DND-41 (cell line): ENCODE data around the gene ACADVL.

Experiments used
- ATAC-seq: fragments of 200-7000 bp; cut with Tn5 transposase; 3 replicates; pipeline ENCODE4 v1.9.1; 2021; ENCODE audit warnings: low read depth; ENCODE audit not compliant: insufficient read depth
- DNase-seq: peaks from one replicate; pipeline ENCODE4 v3.0.0-alpha.2; 2020
- H2AFZ ChIP-seq: 2 replicates; pipeline ENCODE4 v1.6.0; 2012; ENCODE audit warnings: low read depth, low read length
- H3K27ac ChIP-seq: 2 replicates; pipeline ENCODE4 v1.5.1; 2012; ENCODE audit warnings: low read length, inconsistent platforms
- H3K27me3 ChIP-seq: fragments of 200-600 bp; sonication (generic); 2 replicates; pipeline ENCODE4 v1.6.0; 2012; ENCODE audit warnings: low read length, mild to moderate bottlenecking, inconsistent platforms; ENCODE audit not compliant: insufficient read depth, poor library complexity
- H3K36me3 ChIP-seq: 2 replicates; pipeline ENCODE4 v1.5.1; 2012; ENCODE audit warnings: low read length, inconsistent platforms; ENCODE audit not compliant: insufficient read depth
- H3K4me1 ChIP-seq: 2 replicates; pipeline ENCODE4 v1.5.1; 2012; ENCODE audit warnings: mild to moderate bottlenecking, low read length; ENCODE audit not compliant: insufficient read depth
- H3K4me2 ChIP-seq: 2 replicates; pipeline ENCODE4 v1.6.0; 2012; ENCODE audit warnings: mild to moderate bottlenecking, moderate library complexity, low read length, inconsistent platforms; ENCODE audit not compliant: insufficient read depth
- H3K4me3 ChIP-seq, 2 experiments: fragments of 200-600 bp in 1 of 2; shearing (Covaris generic) in 1 of 2; 2 replicates each; pipeline ENCODE4 v1.5.1; 2012 to 2016; ENCODE audit warnings: inconsistent platforms in 2 of 2, low read length in 2 of 2, mild to moderate bottlenecking in 2 of 2, low read depth in 1 of 2, moderate library complexity in 1 of 2
- H3K79me2 ChIP-seq: 2 replicates; pipeline ENCODE4 v1.6.0; 2012; ENCODE audit warnings: low read length, inconsistent platforms; ENCODE audit not compliant: insufficient read depth
- H3K9ac ChIP-seq: 2 replicates; pipeline ENCODE4 v1.6.0; 2012; ENCODE audit warnings: low read depth, mild to moderate bottlenecking, inconsistent platforms, low read length, moderate library complexity
- H3K9me3 ChIP-seq: 2 replicates; pipeline ENCODE4 v1.5.1; 2012; ENCODE audit warnings: low read length, moderate library complexity, mild to moderate bottlenecking, inconsistent platforms; ENCODE audit not compliant: insufficient read depth, severe bottlenecking
- H4K20me1 ChIP-seq: 2 replicates; pipeline ENCODE4 v1.6.0; 2012; ENCODE audit warnings: low read length; ENCODE audit not compliant: insufficient read depth
- CTCF ChIP-seq: IDR thresholded peaks from 2 replicates; pipeline ENCODE4 v1.5.1; 2012; ENCODE audit warnings: borderline replicate concordance, low read length, moderate library complexity, mild to moderate bottlenecking; ENCODE audit not compliant: poor library complexity, severe bottlenecking; ENCODE audit errors: extremely low read depth
- EZH2 ChIP-seq: IDR thresholded peaks from 3 replicates; pipeline ENCODE4 v1.6.1; 2012; ENCODE audit warnings: borderline replicate concordance, low read depth, mild to moderate bottlenecking, moderate library complexity, low read length, inconsistent platforms; ENCODE audit not compliant: severe bottlenecking

Gene ACADVL

DNA sequence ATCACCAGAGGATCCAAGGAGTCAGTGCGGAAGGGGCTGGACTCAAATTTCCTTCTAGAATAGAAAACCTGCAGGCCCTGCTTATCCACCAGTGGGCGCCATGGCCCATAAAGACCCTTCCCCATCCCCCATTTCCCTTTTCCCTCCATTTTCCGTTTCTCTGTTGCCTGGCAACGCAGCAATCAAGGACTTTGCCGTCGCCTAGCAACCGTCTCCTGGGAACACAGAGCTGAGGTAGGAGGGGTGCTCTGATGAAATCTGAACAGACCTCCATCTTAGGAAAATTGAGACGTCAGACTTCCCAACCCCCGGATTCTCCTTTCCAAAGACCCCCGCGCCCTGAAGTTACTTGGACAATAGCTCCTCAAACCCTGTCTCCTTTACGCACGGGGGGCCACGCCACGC lies 5.8 kb upstream of the ACADVL start:
- H3K9ac ChIP-seq, result peak overlapping the region; percentile 45
- peak overlapping the region in 1 of 2 experiments; percentile 56; a peak in 3 of 4 replicates for H3K4me3 ChIP-seq
- peaks cover 21% of the 10 kb centered on the region for H3K79me2 ChIP-seq
- H3K4me1 ChIP-seq, result peaks cover 54% of the 10 kb centered on the region
- H3K27me3 ChIP-seq, result no peaks in the 10 kb centered on the region
- ATAC-seq (peak; percentile 6), DNase-seq (peak; percentile 86)
- H4K20me1 ChIP-seq, result no peaks in the 10 kb centered on the region
- peak overlapping the region; percentile 57 for H2AFZ ChIP-seq
- TF ChIP-seq CTCF (peak; percentile 90), EZH2 (no peak)
- H3K27ac ChIP-seq, result peak overlapping the region; percentile 72
- no peaks in the 10 kb centered on the region for H3K36me3 ChIP-seq
- peak overlapping the region; percentile 71 for H3K4me2 ChIP-seq
- no peaks in the 10 kb centered on the region for H3K9me3 ChIP-seq

GRCh38 chr17:7214300-7215135 lies 5.2 kb upstream of the ACADVL start:
- H3K9me3 ChIP-seq, result no peaks in the 10 kb centered on the region
- peak overlapping the region; percentile 71 for H3K4me2 ChIP-seq
- H4K20me1 ChIP-seq, result no peaks in the 10 kb centered on the region
- H3K4me1 ChIP-seq, result peaks cover 60% of the 10 kb centered on the region
- H3K9ac ChIP-seq, result peak overlapping the region; percentile 45
- H3K36me3 ChIP-seq, result no peaks in the 10 kb centered on the region
- TF ChIP-seq CTCF, result peak; percentile 76
- no peak for TF ChIP-seq EZH2
- ATAC-seq (peak; percentile 81), DNase-seq (peak; percentile 100)
- H3K79me2 ChIP-seq, result peaks cover 21% of the 10 kb centered on the region
- peak overlapping the region; percentile 57 for H2AFZ ChIP-seq
- peak overlapping the region in 1 of 2 experiments; percentile 56; a peak in 3 of 4 replicates for H3K4me3 ChIP-seq
- H3K27ac ChIP-seq, result peak overlapping the region; percentile 72
- H3K27me3 ChIP-seq, result no peaks in the 10 kb centered on the region

DNA sequence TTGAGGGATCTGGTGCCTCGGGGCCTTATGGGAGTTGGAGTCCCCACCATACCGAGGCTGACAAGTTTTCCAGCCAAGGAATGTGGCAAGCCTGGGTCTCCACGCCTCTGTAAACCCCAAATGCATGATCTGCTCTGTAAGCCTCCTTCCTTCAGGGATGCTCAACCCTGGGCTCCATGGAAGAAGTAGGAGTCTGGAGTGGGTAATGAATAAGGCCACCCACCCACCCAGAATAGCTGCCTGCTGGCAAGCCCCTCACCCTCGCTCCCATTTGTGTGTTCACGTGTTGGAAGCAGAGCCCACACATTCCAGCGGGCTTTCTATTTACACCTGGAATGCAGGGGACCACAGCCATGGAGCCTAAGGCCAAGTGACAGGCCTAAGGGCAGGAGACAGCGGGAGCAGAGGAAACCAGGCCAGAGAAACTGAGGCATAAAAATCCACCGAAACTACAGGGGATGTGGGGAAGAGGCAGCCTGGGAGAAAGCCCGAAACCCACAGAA lies 4.6 kb upstream of the ACADVL start:
- H3K27ac ChIP-seq, result peak overlapping the region; percentile 68
- H3K4me1 ChIP-seq, result peaks cover 62% of the 10 kb centered on the region
- H3K4me3 ChIP-seq, result peak overlapping the region in 1 of 2 experiments; percentile 56; a peak in 2 of 4 replicates
- no peaks in the 10 kb centered on the region for H3K27me3 ChIP-seq
- H3K79me2 ChIP-seq, result peaks cover 28% of the 10 kb centered on the region
- peak overlapping the region; percentile 71 for H3K4me2 ChIP-seq
- no peaks in the 10 kb centered on the region for H3K36me3 ChIP-seq
- no peaks in the 10 kb centered on the region for H3K9me3 ChIP-seq
- H2AFZ ChIP-seq, result no peak overlapping the region
- no peak for DNase-seq
- no peaks in the 10 kb centered on the region for H4K20me1 ChIP-seq
- ATAC-seq, result no peak
- TF ChIP-seq CTCF (no peak), EZH2 (no peak)
- peak overlapping the region; percentile 33 for H3K9ac ChIP-seq
